K562 treated with DMSO at 1 percent for 4 hours (cell line): Measurements from ENCODE around the gene ZNF23. TPM values are rescaled to one million over a fixed set of nuclear protein-coding genes. Genes with fewer than 3 reads are reported as not detected.

Experiments used
- total RNA-seq: library from RNA; unstranded; fragments of 300-600 nt; gene quantifications from 2 replicates; pipeline ENCODE4 v1.2.3, GENCODE V29; 2022; ENCODE audit not compliant: insufficient read depth

Gene ZNF23
- 6.5 and 8.7 TPM in 2 replicates for total RNA-seq

DNA sequence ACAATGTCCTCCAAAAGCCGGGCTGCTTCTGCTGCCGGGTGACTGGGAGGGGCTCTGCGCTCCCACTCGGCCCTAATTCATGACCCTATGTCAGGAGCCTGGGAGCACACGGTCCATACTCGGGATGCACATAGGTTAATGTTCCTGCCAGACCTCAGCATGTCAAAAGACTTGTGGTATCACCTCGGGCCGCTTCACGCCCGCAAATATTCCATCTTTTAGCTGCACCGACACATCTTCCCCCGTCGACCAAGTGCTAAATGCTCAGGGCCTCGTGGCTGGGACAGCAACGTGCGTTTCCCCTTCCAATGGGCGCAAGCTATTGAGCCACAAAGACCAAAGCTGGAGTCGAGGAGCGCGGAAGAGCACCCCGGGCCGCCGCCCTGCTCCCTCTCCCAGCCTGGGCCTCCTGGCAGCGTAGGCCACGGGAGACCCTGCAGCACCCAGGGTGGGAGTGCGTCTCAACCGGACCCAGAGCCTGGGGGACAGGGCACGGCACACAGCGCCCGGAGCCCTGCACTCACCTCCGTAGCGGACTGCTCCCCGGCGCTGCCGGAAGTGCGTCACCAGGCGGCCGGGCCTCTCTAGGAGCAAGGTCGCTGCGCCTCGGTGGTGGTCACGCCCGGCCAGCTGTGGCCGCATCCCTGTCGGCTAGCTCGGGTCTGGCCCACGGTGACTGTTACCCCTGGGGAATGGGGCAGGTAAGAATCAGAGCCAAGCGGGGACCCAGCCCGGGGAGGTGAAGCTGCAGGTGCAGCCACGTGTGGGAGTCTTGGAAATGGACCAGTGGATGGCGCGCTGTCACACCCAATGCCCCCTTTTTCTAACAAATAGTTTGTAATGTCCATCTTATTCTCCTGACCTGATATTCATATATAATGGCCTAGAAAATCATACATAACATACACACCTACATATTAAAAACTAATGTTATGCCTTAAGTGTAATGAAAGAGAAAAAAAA is at the start of gene ZNF23:
Gene ZNF23, minus strand, starts transcription at position 562 of the 963 bp plus-strand sequence. CDS start 5,451 bp downstream, outside the sequence.

DNA sequence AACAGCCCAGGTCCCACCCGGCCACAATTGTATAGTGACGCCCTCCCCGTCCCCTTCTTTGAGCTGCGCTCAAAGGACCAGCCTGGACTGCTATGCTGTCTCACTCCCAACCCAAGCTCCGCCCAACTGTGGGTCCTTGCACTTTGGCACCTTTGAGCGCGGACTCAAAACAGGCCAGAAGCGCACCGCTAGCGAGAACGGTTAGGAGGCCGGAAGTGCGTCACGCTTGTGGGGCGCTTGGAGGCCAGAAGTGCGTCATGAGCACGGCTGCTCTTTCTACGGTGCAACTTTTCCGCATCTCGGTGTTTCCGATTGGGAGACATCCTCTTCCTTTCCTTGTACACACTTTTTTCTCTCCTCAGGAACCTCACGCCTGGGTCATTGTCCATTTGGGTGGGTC is 27.1 kb upstream of the ZNF23 start, which contains the start of gene ZNF19:
Gene ZNF19, minus strand, starts transcription at position 203 of the 400 bp plus-strand sequence. CDS start 7,210 bp downstream, outside the sequence.

GRCh38 chr16:71442051-71442440 is 20.0 kb downstream of the ZNF23 start, which contains the start of gene TLE7:
Gene TLE7, minus strand, starts transcription at chr16:71442054. Its CDS starts 8,730 bp downstream, at chr16:71433324.

Other genes with a start within 250 kb of the ZNF23 start
- gene HYDIN, start 231.5 kb downstream of the ZNF23 start, total RNA-seq: not detected in 2 replicates
- 15.8 and 17.7 TPM in 2 replicates for gene CMTR2, start 172.8 kb downstream of the ZNF23 start, total RNA-seq
- gene CALB2, start 103.5 kb downstream of the ZNF23 start, total RNA-seq: not detected in 2 replicates
- not detected in 2 replicates for gene TLE7, start 20.2 kb downstream of the ZNF23 start, total RNA-seq
- 0.58 TPM in 1 of 2 replicates, not detected in the other for gene ZNF19, start 27.1 kb upstream of the ZNF23 start, total RNA-seq
- gene CHST4, start 64.2 kb upstream of the ZNF23 start, total RNA-seq: not detected in 2 replicates
- gene TAT, start 114.8 kb upstream of the ZNF23 start, total RNA-seq: not detected in 2 replicates
- not detected in 2 replicates for gene MARVELD3, start 163.9 kb upstream of the ZNF23 start, total RNA-seq